Vagina (tissue), 2 donors: ENCODE data around the gene C5orf63. TPM values are rescaled to one million over a fixed set of nuclear protein-coding genes. Genes with fewer than 3 reads are reported as not detected.

ENCODE experiments used
- DNase-seq, 2 donors: peaks; one replicate each; pipeline ENCODE4 v3.0.0-alpha.2; 2017; ENCODE audit errors: extremely low spot score in 2 of 2
- H3K27ac ChIP-seq: fragments of 200-600 bp; sonication (generic); one replicate; pipeline ENCODE4 v1.5.1; 2019
- H3K27me3 ChIP-seq: fragments of 200-600 bp; sonication (generic); one replicate; pipeline ENCODE4 v1.5.1; 2019
- H3K36me3 ChIP-seq, 2 donors: fragments of 200-600 bp; sonication (generic); one replicate each; pipeline ENCODE4 v1.5.1; 2017 to 2019
- H3K4me1 ChIP-seq: fragments of 200-600 bp; sonication (generic); one replicate; pipeline ENCODE4 v1.5.1; 2019
- H3K4me3 ChIP-seq, 2 donors: fragments of 200-600 bp; sonication (generic); 1 replicate in 1 of 2; 2 replicates in 1 of 2; pipeline ENCODE4 v1.5.1; 2016 to 2019
- H3K9me3 ChIP-seq: fragments of 200-600 bp; sonication (generic); one replicate; pipeline ENCODE4 v1.5.1; 2019
- POLR2A ChIP-seq, 2 donors: fragments of 450-650 bp; IDR thresholded peaks; one replicate each; pipeline ENCODE4 v1.6.1; 2017; ENCODE audit warnings: antibody characterized with exemption in 2 of 2, mild to moderate bottlenecking in 2 of 2, moderate library complexity in 2 of 2
- POLR2AphosphoS5 ChIP-seq, 2 donors: sonication (generic); formaldehyde crosslinking; IDR thresholded peaks; one replicate each; pipeline ENCODE4 v1.9.0; 2017; ENCODE audit warnings: antibody characterized with exemption in 2 of 2, mild to moderate bottlenecking in 2 of 2, low read depth in 1 of 2; ENCODE audit not compliant: insufficient read depth in 1 of 2
- intact Hi-C: fragments of 100-400 bp; cut with DNase I; formaldehyde crosslinking; loops from one replicate; pipeline ENCODE4 v1.15.1; 2023
- total RNA-seq: library from RNA; depleted of rRNA; stranded (reverse); fragments of >200 nt; gene quantifications from one replicate; pipeline ENCODE4 v1.2.3, GENCODE V29; 2016
- TF ChIP-seq, protein P1 (sequence below), 3 experiments: fragments of 450-650 bp in 2 of 3; fragments of 200-600 bp in 1 of 3; sonication (generic) in 1 of 3; IDR thresholded peaks; one replicate each; pipeline ENCODE4 v1.5.1; 2017 to 2019; ENCODE audit warnings: antibody characterized with exemption in 3 of 3, mild to moderate bottlenecking in 2 of 3, moderate library complexity in 2 of 3

The C5orf63 gene
- total RNA-seq, 1 donor from 2014 or later = 0.98 TPM

- no peak overlapping the region for H3K27ac ChIP-seq
- TF ChIP-seq, protein P1, sequence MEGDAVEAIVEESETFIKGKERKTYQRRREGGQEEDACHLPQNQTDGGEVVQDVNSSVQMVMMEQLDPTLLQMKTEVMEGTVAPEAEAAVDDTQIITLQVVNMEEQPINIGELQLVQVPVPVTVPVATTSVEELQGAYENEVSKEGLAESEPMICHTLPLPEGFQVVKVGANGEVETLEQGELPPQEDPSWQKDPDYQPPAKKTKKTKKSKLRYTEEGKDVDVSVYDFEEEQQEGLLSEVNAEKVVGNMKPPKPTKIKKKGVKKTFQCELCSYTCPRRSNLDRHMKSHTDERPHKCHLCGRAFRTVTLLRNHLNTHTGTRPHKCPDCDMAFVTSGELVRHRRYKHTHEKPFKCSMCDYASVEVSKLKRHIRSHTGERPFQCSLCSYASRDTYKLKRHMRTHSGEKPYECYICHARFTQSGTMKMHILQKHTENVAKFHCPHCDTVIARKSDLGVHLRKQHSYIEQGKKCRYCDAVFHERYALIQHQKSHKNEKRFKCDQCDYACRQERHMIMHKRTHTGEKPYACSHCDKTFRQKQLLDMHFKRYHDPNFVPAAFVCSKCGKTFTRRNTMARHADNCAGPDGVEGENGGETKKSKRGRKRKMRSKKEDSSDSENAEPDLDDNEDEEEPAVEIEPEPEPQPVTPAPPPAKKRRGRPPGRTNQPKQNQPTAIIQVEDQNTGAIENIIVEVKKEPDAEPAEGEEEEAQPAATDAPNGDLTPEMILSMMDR (IDR thresholded peaks at IDR 0.05) = no peak
- no peak for TF ChIP-seq POLR2A (IDR thresholded peaks at IDR 0.05)
- no peak for TF ChIP-seq POLR2AphosphoS5 (IDR thresholded peaks at IDR 0.05; ENCODE audit: insufficient read depth in 1 of 2, low read depth in 1 of 2)
- H3K36me3 ChIP-seq = no peaks in the 10 kb centered on the region
- no peaks in the 10 kb centered on the region for H3K9me3 ChIP-seq
- no peak overlapping the region for H3K4me3 ChIP-seq
- no peak for DNase-seq
- intact Hi-C loops = no loop called here
- no peaks in the 10 kb centered on the region for H3K27me3 ChIP-seq
- H3K4me1 ChIP-seq = no peaks in the 10 kb centered on the region
Measured at GRCh38 chr5:127101533-127101932, 28.2 kb upstream of the C5orf63 start.

DNA sequence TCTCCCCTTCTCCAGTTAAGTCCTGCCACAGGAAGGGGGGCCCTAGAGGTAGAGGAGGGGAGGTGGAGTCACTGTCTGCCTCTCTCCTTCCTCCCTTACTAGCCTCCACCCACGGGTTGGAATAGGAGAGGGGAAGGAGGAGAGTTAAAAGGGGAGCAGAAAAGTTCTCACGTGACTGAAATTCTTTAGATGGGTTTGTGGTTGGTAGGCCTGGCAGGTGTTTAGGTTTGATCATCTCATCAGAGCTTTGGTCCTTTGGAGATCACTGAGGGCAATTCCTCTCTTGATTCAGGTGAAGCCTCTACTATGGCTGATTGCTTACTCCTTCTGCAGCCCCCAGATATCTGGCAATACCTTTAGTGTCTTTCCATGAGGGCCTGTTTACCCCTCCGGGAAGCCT lies 24.9 kb upstream of the C5orf63 start:
- Histone ChIP-seq H3K4me3 (no peak overlapping the region), H3K36me3 (no peaks in the 10 kb centered on the region), H3K27me3 (no peaks in the 10 kb centered on the region), H3K4me1 (no peaks in the 10 kb centered on the region), H3K27ac (no peak overlapping the region), H3K9me3 (no peaks in the 10 kb centered on the region)
- intact Hi-C loops = no loop called here
- TF ChIP-seq, protein P1 (IDR thresholded peaks at IDR 0.05) = no peak
- TF ChIP-seq POLR2A (IDR thresholded peaks at IDR 0.05) (no peak), POLR2AphosphoS5 (IDR thresholded peaks at IDR 0.05; ENCODE audit: insufficient read depth in 1 of 2, low read depth in 1 of 2) (no peak)
- DNase-seq = no peak

GRCh38 chr5:127097278-127097677 lies 24.0 kb upstream of the C5orf63 start:
- no peaks in the 10 kb centered on the region for H3K4me1 ChIP-seq
- H3K27ac ChIP-seq = no peak overlapping the region
- no peak overlapping the region for H3K4me3 ChIP-seq
- no peaks in the 10 kb centered on the region for H3K9me3 ChIP-seq
- H3K27me3 ChIP-seq = no peaks in the 10 kb centered on the region
- intact Hi-C loops = no loop called here
- H3K36me3 ChIP-seq = no peaks in the 10 kb centered on the region
- no peak for DNase-seq
- TF ChIP-seq POLR2AphosphoS5 (IDR thresholded peaks at IDR 0.05; ENCODE audit: insufficient read depth in 1 of 2, low read depth in 1 of 2) (no peak), POLR2A (IDR thresholded peaks at IDR 0.05) (no peak)
- TF ChIP-seq, protein P1 (IDR thresholded peaks at IDR 0.05) = no peak

GRCh38 chr5:127096328-127096993 lies 23.2 kb upstream of the C5orf63 start:
- DNase-seq = no peak
- Histone ChIP-seq H3K36me3 (no peaks in the 10 kb centered on the region), H3K4me3 (no peak overlapping the region), H3K9me3 (no peaks in the 10 kb centered on the region), H3K27ac (no peak overlapping the region), H3K4me1 (no peaks in the 10 kb centered on the region), H3K27me3 (no peaks in the 10 kb centered on the region)
- intact Hi-C loops = no loop called here
- no peak for TF ChIP-seq POLR2AphosphoS5 (IDR thresholded peaks at IDR 0.05; ENCODE audit: insufficient read depth in 1 of 2, low read depth in 1 of 2)
- TF ChIP-seq, protein P1 (IDR thresholded peaks at IDR 0.05) = no peak
- TF ChIP-seq POLR2A (IDR thresholded peaks at IDR 0.05) = no peak

DNA sequence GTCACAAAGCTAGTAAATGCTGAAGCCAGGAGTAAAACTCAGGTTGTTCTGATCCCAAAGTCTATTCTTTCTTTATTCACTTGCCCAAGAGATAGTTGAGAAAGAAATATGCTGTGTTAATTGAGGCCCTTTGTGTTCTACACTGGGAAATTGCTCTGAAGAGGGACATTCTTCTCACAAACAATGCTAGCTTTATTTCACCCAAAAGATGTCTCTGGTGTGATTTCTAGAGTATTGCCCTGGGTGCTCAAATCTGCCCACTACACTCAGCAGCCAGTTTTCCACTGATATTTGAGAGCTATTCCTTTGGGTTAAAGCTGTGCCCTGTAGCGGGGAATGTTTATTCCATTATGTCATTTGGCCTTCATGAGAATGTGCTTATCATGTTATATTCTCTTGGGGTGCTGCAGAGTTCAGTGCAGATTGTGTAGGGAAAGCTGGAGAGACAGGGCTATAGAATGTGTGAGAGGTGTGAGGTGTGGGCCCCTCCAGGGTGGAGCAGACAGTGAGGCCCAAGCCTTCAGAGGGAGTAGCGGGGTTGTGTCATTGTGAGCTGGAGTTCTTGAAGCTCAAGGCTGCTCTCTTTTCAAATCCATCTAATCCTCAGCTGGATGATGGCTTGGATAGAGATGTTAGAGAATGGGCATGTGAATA lies 21.0 kb upstream of the C5orf63 start:
- H3K4me1 ChIP-seq = no peaks in the 10 kb centered on the region
- no peaks in the 10 kb centered on the region for H3K9me3 ChIP-seq
- no peaks in the 10 kb centered on the region for H3K27me3 ChIP-seq
- no peak for DNase-seq
- no peak overlapping the region for H3K4me3 ChIP-seq
- intact Hi-C loops = no loop called here
- H3K27ac ChIP-seq = no peak overlapping the region
- TF ChIP-seq POLR2A (IDR thresholded peaks at IDR 0.05) = no peak
- TF ChIP-seq, protein P1 (IDR thresholded peaks at IDR 0.05) = no peak
- TF ChIP-seq POLR2AphosphoS5 (IDR thresholded peaks at IDR 0.05; ENCODE audit: insufficient read depth in 1 of 2, low read depth in 1 of 2) = no peak
- no peaks in the 10 kb centered on the region for H3K36me3 ChIP-seq
